NCI-H2227 (cell line): ENCODE results near the gene MED17.
"Not testable (repeated sequence)": the region's sequence is repeated elsewhere in the genome, so short reads cannot be mapped to it uniquely, and the experiment has no call there.

Experiments used
- DNase-seq: peaks from one replicate; lab custom pipeline; 2025; ENCODE audit not compliant: unreplicated experiment; lab: John Stamatoyannopoulos, UW

MED17 gene

GRCh38 chr11:93757924-93758865, 25.9 kb upstream of the MED17 start:
- no peak for DNase-seq

GRCh38 chr11:93759123-93759522, 25.0 kb upstream of the MED17 start:
- DNase-seq: not testable (repeated sequence)

- DNase-seq: no peak
These were observed 22.2 kb upstream of the MED17 start for GRCh38 chr11:93761910-93762309.

- DNase-seq: no peak
These were observed 18.5 kb upstream of the MED17 start for GRCh38 chr11:93765551-93765950.

GRCh38 chr11:93766504-93766903, 17.6 kb upstream of the MED17 start:
- DNase-seq: no peak

- DNase-seq: no peak
These were observed 17.1 kb upstream of the MED17 start for GRCh38 chr11:93767018-93767417.

- no peak for DNase-seq
These were observed 13.9 kb upstream of the MED17 start for GRCh38 chr11:93770160-93770559.

- no peak for DNase-seq
These were observed 12.0 kb upstream of the MED17 start for GRCh38 chr11:93772123-93772522.

GRCh38 chr11:93773045-93773477, 11.0 kb upstream of the MED17 start:
- DNase-seq: no peak

- no peak for DNase-seq
These were observed 10.4 kb upstream of the MED17 start for GRCh38 chr11:93773601-93774200.

GRCh38 chr11:93774560-93774959, 9.5 kb upstream of the MED17 start:
- DNase-seq: not testable (repeated sequence)

GRCh38 chr11:93775289-93775688, 8.8 kb upstream of the MED17 start:
- no peak for DNase-seq

- DNase-seq: no peak
These were observed 720 bp upstream of the MED17 start for GRCh38 chr11:93783362-93783761.

- no peak for DNase-seq
These were observed 327 bp upstream of the MED17 start for GRCh38 chr11:93783765-93784144.

GRCh38 chr11:93784935-93785360, 866 bp downstream of the MED17 start:
- DNase-seq: peak; percentile 55

- DNase-seq: no peak
These were observed 7.4 kb downstream of the MED17 start for GRCh38 chr11:93791493-93791892.

GRCh38 chr11:93796441-93797231, 12.6 kb downstream of the MED17 start:
- DNase-seq: no peak

GRCh38 chr11:93801366-93801765, 17.3 kb downstream of the MED17 start:
- no peak for DNase-seq

GRCh38 chr11:93804879-93805278, 20.8 kb downstream of the MED17 start:
- no peak for DNase-seq

- DNase-seq: no peak
These were observed 23.9 kb downstream of the MED17 start for GRCh38 chr11:93807980-93808379.

- DNase-seq: no peak
These were observed 29.9 kb downstream of the MED17 start for GRCh38 chr11:93813974-93814373.
